Panc1 (cell line): ENCODE results near the gene EPHA3. TPM values are rescaled to one million over a fixed set of nuclear protein-coding genes. Genes with fewer than 3 reads are reported as not detected.

Experiments used
- ATAC-seq: fragments of 200-7000 bp; cut with Tn5 transposase; 2 replicates; pipeline ENCODE4 v1.9.1; 2020; ENCODE audit warnings: mild to moderate bottlenecking, moderate library complexity
- BruUV-seq: library from RNA; stranded (reverse); fragments of 400-500 nt; replicated peaks from 2 replicates; lab custom pipeline; 2021; lab: Mats Ljungman, UMichigan
- CTCF ChIA-PET: fragments of 300-600 bp; sonication (Branson Sonifier 250); formaldehyde crosslinking; loops from one replicate; lab custom pipeline; 2022; ENCODE audit warnings: antibody characterized with exemption; lab: Charles Lee
- POLR2A ChIA-PET: fragments of 300-600 bp; sonication (Branson Sonifier 250); formaldehyde crosslinking; loops from one replicate; lab custom pipeline; 2022; ENCODE audit warnings: antibody characterized with exemption; lab: Charles Lee
- DNase-seq: peaks from one replicate; pipeline ENCODE4 v3.0.0-alpha.2; 2010; ENCODE audit warnings: low read depth, low spot score
- H3K27ac ChIP-seq: 2 replicates; pipeline ENCODE4 v1.5.1; 2011; ENCODE audit warnings: mild to moderate bottlenecking, low read length, inconsistent platforms
- H3K27me3 ChIP-seq: fragments of 200-500 bp; sonication (Bioruptor generic); 2 replicates; pipeline ENCODE4 v1.6.0; 2014; ENCODE audit warnings: low read length, inconsistent platforms; ENCODE audit not compliant: control insufficient read depth, insufficient read depth
- H3K36me3 ChIP-seq: fragments of 200-500 bp; sonication (Bioruptor generic); 2 replicates; pipeline ENCODE4 v1.5.1; 2014; ENCODE audit warnings: inconsistent platforms, mild to moderate bottlenecking, low read length, moderate library complexity; ENCODE audit not compliant: control insufficient read depth, insufficient read depth
- H3K4me1 ChIP-seq: 2 replicates; pipeline ENCODE4 v1.5.1; 2011; ENCODE audit warnings: inconsistent platforms, mild to moderate bottlenecking, low read length, moderate library complexity; ENCODE audit not compliant: control insufficient read depth, insufficient read depth
- H3K4me3 ChIP-seq, 2 experiments: 2 replicates each; pipeline ENCODE4 v1.5.1; 2011 to 2012; ENCODE audit warnings: low read depth in 2 of 2, low read length in 2 of 2, mild to moderate bottlenecking in 2 of 2, inconsistent platforms in 1 of 2, moderate library complexity in 1 of 2
- H3K9me3 ChIP-seq: fragments of 200-500 bp; sonication (Bioruptor generic); 2 replicates; pipeline ENCODE4 v1.5.1; 2014; ENCODE audit warnings: low read depth, mild to moderate bottlenecking, inconsistent platforms, low read length, moderate library complexity; ENCODE audit not compliant: control insufficient read depth, insufficient read depth
- POLR2AphosphoS5 ChIP-seq: IDR thresholded peaks from 2 replicates; pipeline ENCODE4 v1.6.1; 2012; ENCODE audit warnings: mild to moderate bottlenecking, low read depth, low read length, moderate library complexity
- SIN3A ChIP-seq: IDR thresholded peaks from 2 replicates; pipeline ENCODE4 v1.6.1; 2012; ENCODE audit warnings: low read depth, mild to moderate bottlenecking, low read length, moderate library complexity, borderline replicate concordance; ENCODE audit not compliant: insufficient read depth
- TCF7L2 ChIP-seq: IDR thresholded peaks from 2 replicates; pipeline ENCODE4 v1.6.1; 2011; ENCODE audit warnings: mild to moderate bottlenecking, low read depth, low read length, inconsistent platforms
- in situ Hi-C: cut with HindIII; loops from 2 replicates; pipeline ENCODE4 v1.10.0; 2016; ENCODE audit warnings: low sequenced_read_pairs, low pct_unique_long_range_greater_than_20kb
- intact Hi-C: fragments of 100-400 bp; cut with micrococcal nuclease; formaldehyde crosslinking; loops from one replicate; pipeline ENCODE4 v1.10.0; 2022; ENCODE audit not compliant: unreplicated experiment
- total RNA-seq: library from RNA; stranded (reverse); gene quantifications from one replicate; pipeline ENCODE4 v1.2.1, GENCODE V29; 2021; ENCODE audit not compliant: unreplicated experiment
- TF ChIP-seq, protein P1 (sequence below), 2 experiments: IDR thresholded peaks; 2 replicates each; pipeline ENCODE4 v1.6.1; 2011 to 2012; ENCODE audit warnings: low read depth in 2 of 2, control low read depth in 1 of 2, low read length in 1 of 2, mild to moderate bottlenecking in 1 of 2, moderate library complexity in 1 of 2; ENCODE audit not compliant: insufficient read depth in 1 of 2
- TF ChIP-seq, protein P2 (sequence below): fragments of 450-650 bp; IDR thresholded peaks from 2 replicates; pipeline ENCODE4 v1.5.1; 2017; ENCODE audit warnings: mild to moderate bottlenecking

Gene EPHA3
- total RNA-seq, 1 experiment from 2014 or later = 0.05 TPM

DNA sequence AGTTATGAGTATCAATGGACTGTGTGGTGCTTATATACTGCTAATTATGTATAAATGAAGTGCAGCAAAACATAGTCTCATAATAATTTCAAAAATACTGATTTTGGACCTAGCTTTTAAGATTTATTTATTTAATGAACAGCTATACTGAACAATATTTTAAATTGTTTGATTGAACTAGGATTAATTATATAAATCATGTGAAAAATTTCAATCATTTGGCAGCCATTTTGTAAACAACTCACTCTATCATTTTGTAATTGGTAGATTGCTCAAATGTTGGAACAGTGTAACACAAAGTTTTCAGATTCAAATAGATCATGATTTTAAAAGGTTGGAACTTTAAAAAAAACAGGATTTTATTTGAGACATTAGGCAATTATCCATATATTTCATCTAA is 47.0 kb downstream of the EPHA3 start:
- H3K9me3 ChIP-seq = no peaks in the 10 kb centered on the region
- BruUV-seq = no TSS peak
- in situ Hi-C loops = no loop called here
- no peak overlapping the region for H3K27ac ChIP-seq
- H3K4me3 ChIP-seq = no peak overlapping the region
- TF ChIP-seq POLR2AphosphoS5 = no peak
- TF ChIP-seq, protein P1, sequence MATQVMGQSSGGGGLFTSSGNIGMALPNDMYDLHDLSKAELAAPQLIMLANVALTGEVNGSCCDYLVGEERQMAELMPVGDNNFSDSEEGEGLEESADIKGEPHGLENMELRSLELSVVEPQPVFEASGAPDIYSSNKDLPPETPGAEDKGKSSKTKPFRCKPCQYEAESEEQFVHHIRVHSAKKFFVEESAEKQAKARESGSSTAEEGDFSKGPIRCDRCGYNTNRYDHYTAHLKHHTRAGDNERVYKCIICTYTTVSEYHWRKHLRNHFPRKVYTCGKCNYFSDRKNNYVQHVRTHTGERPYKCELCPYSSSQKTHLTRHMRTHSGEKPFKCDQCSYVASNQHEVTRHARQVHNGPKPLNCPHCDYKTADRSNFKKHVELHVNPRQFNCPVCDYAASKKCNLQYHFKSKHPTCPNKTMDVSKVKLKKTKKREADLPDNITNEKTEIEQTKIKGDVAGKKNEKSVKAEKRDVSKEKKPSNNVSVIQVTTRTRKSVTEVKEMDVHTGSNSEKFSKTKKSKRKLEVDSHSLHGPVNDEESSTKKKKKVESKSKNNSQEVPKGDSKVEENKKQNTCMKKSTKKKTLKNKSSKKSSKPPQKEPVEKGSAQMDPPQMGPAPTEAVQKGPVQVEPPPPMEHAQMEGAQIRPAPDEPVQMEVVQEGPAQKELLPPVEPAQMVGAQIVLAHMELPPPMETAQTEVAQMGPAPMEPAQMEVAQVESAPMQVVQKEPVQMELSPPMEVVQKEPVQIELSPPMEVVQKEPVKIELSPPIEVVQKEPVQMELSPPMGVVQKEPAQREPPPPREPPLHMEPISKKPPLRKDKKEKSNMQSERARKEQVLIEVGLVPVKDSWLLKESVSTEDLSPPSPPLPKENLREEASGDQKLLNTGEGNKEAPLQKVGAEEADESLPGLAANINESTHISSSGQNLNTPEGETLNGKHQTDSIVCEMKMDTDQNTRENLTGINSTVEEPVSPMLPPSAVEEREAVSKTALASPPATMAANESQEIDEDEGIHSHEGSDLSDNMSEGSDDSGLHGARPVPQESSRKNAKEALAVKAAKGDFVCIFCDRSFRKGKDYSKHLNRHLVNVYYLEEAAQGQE (IDR thresholded peaks at IDR 0.05; ENCODE audit: insufficient read depth in 1 of 2, low read depth in 2 of 2, low read length in 1 of 2) = no peak
- TF ChIP-seq, protein P2, sequence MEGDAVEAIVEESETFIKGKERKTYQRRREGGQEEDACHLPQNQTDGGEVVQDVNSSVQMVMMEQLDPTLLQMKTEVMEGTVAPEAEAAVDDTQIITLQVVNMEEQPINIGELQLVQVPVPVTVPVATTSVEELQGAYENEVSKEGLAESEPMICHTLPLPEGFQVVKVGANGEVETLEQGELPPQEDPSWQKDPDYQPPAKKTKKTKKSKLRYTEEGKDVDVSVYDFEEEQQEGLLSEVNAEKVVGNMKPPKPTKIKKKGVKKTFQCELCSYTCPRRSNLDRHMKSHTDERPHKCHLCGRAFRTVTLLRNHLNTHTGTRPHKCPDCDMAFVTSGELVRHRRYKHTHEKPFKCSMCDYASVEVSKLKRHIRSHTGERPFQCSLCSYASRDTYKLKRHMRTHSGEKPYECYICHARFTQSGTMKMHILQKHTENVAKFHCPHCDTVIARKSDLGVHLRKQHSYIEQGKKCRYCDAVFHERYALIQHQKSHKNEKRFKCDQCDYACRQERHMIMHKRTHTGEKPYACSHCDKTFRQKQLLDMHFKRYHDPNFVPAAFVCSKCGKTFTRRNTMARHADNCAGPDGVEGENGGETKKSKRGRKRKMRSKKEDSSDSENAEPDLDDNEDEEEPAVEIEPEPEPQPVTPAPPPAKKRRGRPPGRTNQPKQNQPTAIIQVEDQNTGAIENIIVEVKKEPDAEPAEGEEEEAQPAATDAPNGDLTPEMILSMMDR = no peak
- no peak for TF ChIP-seq SIN3A
- TF ChIP-seq TCF7L2 = no peak
- ATAC-seq = no peak
- H3K4me1 ChIP-seq = no peaks in the 10 kb centered on the region
- H3K36me3 ChIP-seq = no peaks in the 10 kb centered on the region
- no peak for DNase-seq
- intact Hi-C loops = no loop called here
- ChIA-PET POLR2A (no interaction called here), CTCF (no interaction called here)
- no peaks in the 10 kb centered on the region for H3K27me3 ChIP-seq

DNA sequence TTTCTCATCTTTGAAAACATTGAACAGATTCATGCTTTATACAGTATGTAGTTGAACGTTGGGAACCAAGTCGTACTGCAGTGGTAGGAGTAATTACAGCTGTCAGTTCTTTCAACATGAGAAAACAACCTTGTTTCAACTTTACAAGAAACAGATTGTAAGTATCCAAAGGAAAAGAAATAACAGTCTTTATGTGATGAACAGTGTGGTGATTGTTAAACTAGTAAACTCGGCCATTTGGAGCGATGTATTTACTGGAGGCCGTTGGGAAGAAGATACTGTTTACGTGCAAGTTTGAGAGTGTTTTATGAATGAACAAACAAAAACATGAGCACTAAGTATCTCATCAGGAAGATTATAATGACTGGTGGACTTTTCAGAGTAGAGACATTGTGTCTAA is 48.4 kb downstream of the EPHA3 start:
- BruUV-seq = no TSS peak
- H3K27ac ChIP-seq = no peak overlapping the region
- intact Hi-C loops = no loop called here

More for the DNA sequence above, 48.4 kb downstream of the EPHA3 start:
- DNase-seq (no peak), ATAC-seq (no peak)
- POLR2A ChIA-PET = no interaction called here
- Histone ChIP-seq H3K9me3 (no peaks in the 10 kb centered on the region), H3K4me3 (no peak overlapping the region), H3K27me3 (no peaks in the 10 kb centered on the region), H3K36me3 (no peaks in the 10 kb centered on the region), H3K4me1 (no peaks in the 10 kb centered on the region)
- CTCF ChIA-PET = no interaction called here
- in situ Hi-C loops = no loop called here
- TF ChIP-seq, protein P1 (IDR thresholded peaks at IDR 0.05; ENCODE audit: insufficient read depth in 1 of 2, low read depth in 2 of 2, low read length in 1 of 2) = no peak
- TF ChIP-seq POLR2AphosphoS5 (no peak), SIN3A (no peak), TCF7L2 (no peak)
- TF ChIP-seq, protein P2 = no peak
